H9 (cell line): Measurements from ENCODE around the gene LYRM9. TPM values are rescaled to one million over a fixed set of nuclear protein-coding genes. Genes with fewer than 3 reads are reported as not detected.

Experiments
- DNase-seq: peaks from one replicate; pipeline ENCODE4 v3.0.0-alpha.2; 2017
- H2AFZ ChIP-seq: one replicate; pipeline ENCODE4 v1.6.1; 2013; ENCODE audit warnings: mild to moderate bottlenecking, low read length, control low read depth, moderate library complexity
- H2AK5ac ChIP-seq: 2 replicates; pipeline ENCODE4 v1.6.1; 2013; ENCODE audit warnings: low read length, control low read depth, mixed read lengths; ENCODE audit not compliant: insufficient read length
- H2BK120ac ChIP-seq: one replicate; pipeline ENCODE4 v1.6.1; 2013; ENCODE audit warnings: low read depth, mild to moderate bottlenecking, low read length, control low read depth, inconsistent platforms; ENCODE audit not compliant: poor library complexity, severe bottlenecking
- H2BK12ac ChIP-seq: 2 replicates; pipeline ENCODE4 v1.6.1; 2013; ENCODE audit warnings: low read length, control low read depth, mixed read lengths, low read depth; ENCODE audit not compliant: insufficient read length
- H2BK15ac ChIP-seq: 2 replicates; pipeline ENCODE4 v1.6.1; 2013; ENCODE audit warnings: low read depth, low read length, control low read depth
- H2BK20ac ChIP-seq: one replicate; pipeline ENCODE4 v1.6.1; 2013; ENCODE audit warnings: low read depth, mild to moderate bottlenecking, low read length, control low read depth, inconsistent platforms; ENCODE audit not compliant: poor library complexity, severe bottlenecking
- H2BK5ac ChIP-seq: 2 replicates; pipeline ENCODE4 v1.6.1; 2013; ENCODE audit warnings: low read length, control low read depth, mixed read lengths; ENCODE audit not compliant: insufficient read length
- H3K14ac ChIP-seq: 2 replicates; pipeline ENCODE4 v1.6.1; 2013; ENCODE audit warnings: low read length, control low read depth; ENCODE audit not compliant: insufficient read depth
- H3K18ac ChIP-seq: 2 replicates; pipeline ENCODE4 v1.6.1; 2013; ENCODE audit warnings: low read depth, mild to moderate bottlenecking, mixed read lengths, low read length, control low read depth; ENCODE audit not compliant: insufficient read length
- H3K23ac ChIP-seq: 2 replicates; pipeline ENCODE4 v1.6.1; 2013; ENCODE audit warnings: low read length, control low read depth, mixed read lengths, low read depth; ENCODE audit not compliant: insufficient read length
- H3K23me2 ChIP-seq: 2 replicates; pipeline ENCODE4 v1.6.1; 2013; ENCODE audit warnings: low read depth, mild to moderate bottlenecking, mixed read lengths, low read length, control low read depth; ENCODE audit not compliant: insufficient read length, poor library complexity, severe bottlenecking
- H3K27ac ChIP-seq: 2 replicates; pipeline ENCODE4 v1.5.1; 2013; ENCODE audit warnings: low read length, control low read depth, mixed read lengths, low read depth; ENCODE audit not compliant: insufficient read length
- H3K27me3 ChIP-seq: 2 replicates; pipeline ENCODE4 v1.6.1; 2013; ENCODE audit warnings: low read length, control low read depth, inconsistent platforms; ENCODE audit not compliant: insufficient read depth
- H3K4ac ChIP-seq: 2 replicates; pipeline ENCODE4 v1.6.1; 2013; ENCODE audit warnings: low read depth, mild to moderate bottlenecking, control low read depth, inconsistent platforms, low read length, moderate library complexity
- H3K4me1 ChIP-seq: 2 replicates; pipeline ENCODE4 v1.6.1; 2013; ENCODE audit warnings: low read length, control low read depth, inconsistent platforms; ENCODE audit not compliant: insufficient read depth
- H3K4me2 ChIP-seq: 2 replicates; pipeline ENCODE4 v1.6.1; 2013; ENCODE audit warnings: low read length, control low read depth, mixed read lengths; ENCODE audit not compliant: insufficient read length, insufficient read depth
- H3K56ac ChIP-seq: 2 replicates; pipeline ENCODE4 v1.6.1; 2013; ENCODE audit warnings: low read depth, mild to moderate bottlenecking, mixed read lengths, low read length, control low read depth; ENCODE audit not compliant: insufficient read length
- H3K79me1 ChIP-seq: 2 replicates; pipeline ENCODE4 v1.6.1; 2013; ENCODE audit warnings: low read depth, mild to moderate bottlenecking, moderate library complexity, low read length, control low read depth, inconsistent platforms; ENCODE audit not compliant: insufficient read depth, poor library complexity, severe bottlenecking
- H3K79me2 ChIP-seq: 2 replicates; pipeline ENCODE4 v1.6.1; 2013; ENCODE audit warnings: low read length, control low read depth, inconsistent platforms; ENCODE audit not compliant: insufficient read depth
- H3K9ac ChIP-seq: 2 replicates; pipeline ENCODE4 v1.6.1; 2013; ENCODE audit warnings: low read length, control low read depth, mixed read lengths; ENCODE audit not compliant: insufficient read length; ENCODE audit errors: extremely low read depth
- H3K9me3 ChIP-seq: one replicate; pipeline ENCODE4 v1.6.1; 2013; ENCODE audit warnings: low read depth, low read length, inconsistent platforms; ENCODE audit not compliant: control insufficient read depth
- H3T11ph ChIP-seq: one replicate; pipeline ENCODE4 v1.6.1; 2013; ENCODE audit warnings: mild to moderate bottlenecking, low read length, control low read depth, inconsistent platforms
- H4K20me1 ChIP-seq: one replicate; pipeline ENCODE4 v1.6.1; 2013; ENCODE audit not compliant: control insufficient read depth, insufficient read length, insufficient read depth
- H4K5ac ChIP-seq: 2 replicates; pipeline ENCODE4 v1.6.1; 2013; ENCODE audit warnings: low read depth, mild to moderate bottlenecking, mixed read lengths, low read length, control low read depth; ENCODE audit not compliant: insufficient read length
- H4K8ac ChIP-seq: replicated peaks from 2 replicates; pipeline ENCODE4 v1.6.1; 2013; ENCODE audit warnings: low read length, control low read depth, mixed read lengths, low read depth; ENCODE audit not compliant: insufficient read length
- H4K91ac ChIP-seq: 2 replicates; pipeline ENCODE4 v1.6.1; 2013; ENCODE audit warnings: low read depth, mild to moderate bottlenecking, moderate library complexity, mixed read lengths, low read length, control low read depth; ENCODE audit not compliant: insufficient read length
- H3K27ac Mint-ChIP-seq, 3 experiments: 2 replicates in 2 of 3; 3 replicates in 1 of 3; pipeline ENCODE4 v1.8.0; 2020 to 2021; ENCODE audit warnings: mixed read lengths in 3 of 3, mild to moderate bottlenecking in 1 of 3, moderate library complexity in 1 of 3
- H3K27me3 Mint-ChIP-seq: 2 replicates; pipeline ENCODE4 v1.8.0; 2021; ENCODE audit warnings: low read depth, mild to moderate bottlenecking, moderate library complexity, mixed read lengths
- H3K36me3 Mint-ChIP-seq, 3 experiments: 2 replicates in 2 of 3; 3 replicates in 1 of 3; pipeline ENCODE4 v1.8.0; 2020 to 2021; ENCODE audit warnings: low read depth in 3 of 3, mixed read lengths in 3 of 3; ENCODE audit not compliant: insufficient read depth in 1 of 3
- H3K4me1 Mint-ChIP-seq, 2 experiments: 2 replicates each; pipeline ENCODE4 v1.8.0; 2020; ENCODE audit warnings: mixed read lengths in 2 of 2
- H3K4me3 Mint-ChIP-seq, 2 experiments: 2 replicates in 1 of 2; 3 replicates in 1 of 2; pipeline ENCODE4 v1.8.0; 2020 to 2021; ENCODE audit warnings: mild to moderate bottlenecking in 2 of 2, mixed read lengths in 2 of 2, moderate library complexity in 1 of 2
- H3K9me3 Mint-ChIP-seq, 2 experiments: 2 replicates in 1 of 2; 3 replicates in 1 of 2; pipeline ENCODE4 v1.8.0; 2020; ENCODE audit warnings: mild to moderate bottlenecking in 2 of 2, mixed read lengths in 2 of 2, moderate library complexity in 1 of 2
- total RNA-seq: library from RNA; stranded (reverse); gene quantifications from 2 replicates; pipeline ENCODE4 v1.2.1, GENCODE V29; 2021
- TF ChIP-seq, protein P1 (sequence below): fragments of 200-600 bp; sonication (generic); conservative IDR thresholded peaks from 3 replicates; pipeline ENCODE4 v1.8.0; 2021; ENCODE audit warnings: antibody characterized with exemption, mild to moderate bottlenecking

LYRM9 gene
- total RNA-seq, 1 experiment from 2014 or later, result 2.2 TPM

DNA sequence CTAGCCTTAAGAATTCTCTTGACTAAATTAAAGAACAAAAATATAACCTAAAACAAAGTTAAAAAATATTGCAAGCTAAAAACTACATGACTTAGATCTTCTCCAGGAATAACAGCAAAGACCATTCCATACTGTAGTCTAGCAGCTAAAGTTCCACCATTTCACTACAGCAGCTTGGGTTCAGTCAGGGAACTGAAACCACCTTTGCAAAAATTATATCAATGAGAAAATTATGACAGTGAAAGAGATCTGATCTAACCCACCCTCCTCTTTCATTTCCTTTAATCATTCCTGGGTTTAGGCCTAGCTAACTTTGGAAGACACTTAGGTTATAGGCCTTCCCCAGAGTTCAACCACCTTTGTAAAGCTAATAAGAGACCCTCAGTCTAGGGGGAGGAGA, 56.5 kb downstream of the LYRM9 start:
- Histone ChIP-seq H3K18ac (no peak overlapping the region), H2BK5ac (no peak overlapping the region)

More for the DNA sequence above, 56.5 kb downstream of the LYRM9 start:
- Histone ChIP-seq H3K79me2 (no peaks in the 10 kb centered on the region), H4K20me1 (no peaks in the 10 kb centered on the region), H3K23ac (no peak overlapping the region), H2AFZ (no peak overlapping the region), H4K5ac (no peak overlapping the region), H3K4ac (no peak overlapping the region), H3K27ac (no peak overlapping the region), H2BK20ac (no peak overlapping the region), H2AK5ac (no peak overlapping the region), H3K4me1 (no peaks in the 10 kb centered on the region; the same call in 1 of the 2 replicates), H4K8ac (no peak overlapping the region), H3K9ac (no peak overlapping the region), H4K91ac (no peak overlapping the region), H3K9me3 (no peaks in the 10 kb centered on the region), H2BK12ac (no peak overlapping the region), H3K23me2 (no peaks in the 10 kb centered on the region), H2BK15ac (no peak overlapping the region), H2BK120ac (no peak overlapping the region), H3K14ac (no peak overlapping the region), H3K4me2 (no peak overlapping the region), H3K56ac (no peak overlapping the region), H3T11ph (no peak overlapping the region), H3K79me1 (no peaks in the 10 kb centered on the region), H3K27me3 (no peaks in the 10 kb centered on the region)
- TF ChIP-seq, protein P1, sequence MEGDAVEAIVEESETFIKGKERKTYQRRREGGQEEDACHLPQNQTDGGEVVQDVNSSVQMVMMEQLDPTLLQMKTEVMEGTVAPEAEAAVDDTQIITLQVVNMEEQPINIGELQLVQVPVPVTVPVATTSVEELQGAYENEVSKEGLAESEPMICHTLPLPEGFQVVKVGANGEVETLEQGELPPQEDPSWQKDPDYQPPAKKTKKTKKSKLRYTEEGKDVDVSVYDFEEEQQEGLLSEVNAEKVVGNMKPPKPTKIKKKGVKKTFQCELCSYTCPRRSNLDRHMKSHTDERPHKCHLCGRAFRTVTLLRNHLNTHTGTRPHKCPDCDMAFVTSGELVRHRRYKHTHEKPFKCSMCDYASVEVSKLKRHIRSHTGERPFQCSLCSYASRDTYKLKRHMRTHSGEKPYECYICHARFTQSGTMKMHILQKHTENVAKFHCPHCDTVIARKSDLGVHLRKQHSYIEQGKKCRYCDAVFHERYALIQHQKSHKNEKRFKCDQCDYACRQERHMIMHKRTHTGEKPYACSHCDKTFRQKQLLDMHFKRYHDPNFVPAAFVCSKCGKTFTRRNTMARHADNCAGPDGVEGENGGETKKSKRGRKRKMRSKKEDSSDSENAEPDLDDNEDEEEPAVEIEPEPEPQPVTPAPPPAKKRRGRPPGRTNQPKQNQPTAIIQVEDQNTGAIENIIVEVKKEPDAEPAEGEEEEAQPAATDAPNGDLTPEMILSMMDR, result no peak
- no peaks in the 10 kb centered on the region for H3K27me3 Mint-ChIP-seq
- H3K36me3 Mint-ChIP-seq, result peaks cover 0 to 5% (median 4%) of the 10 kb centered on the region in 3 experiments; a peak in 4 of 7 replicates
- H3K4me1 Mint-ChIP-seq, result peaks cover 0 to 3% of the 10 kb centered on the region in 2 experiments; a peak in 2 of 4 replicates
- no peak overlapping the region for H3K27ac Mint-ChIP-seq
- no peak overlapping the region for H3K4me3 Mint-ChIP-seq
- DNase-seq, result no peak
- peaks cover 4 to 9% of the 10 kb centered on the region in 2 experiments for H3K9me3 Mint-ChIP-seq
